Measurements from ENCODE around the gene ADAMTS10. TPM values are rescaled to one million over a fixed set of nuclear protein-coding genes. Genes with fewer than 3 reads are reported as not detected.

The ADAMTS10 gene
- total RNA-seq, 1 donor from 2014 or later, result 5.8 TPM

GRCh38 chr19:8630796-8631424 is 20.4 kb upstream of the ADAMTS10 start:
- H3F3A ChIP-seq (ENCODE audit: low read depth), result peaks cover 22% of the 10 kb centered on the region
- peak overlapping the region; percentile 40 for H2AFZ ChIP-seq (replicated peaks)
- Mint-ChIP-seq H3K9me3 (peaks cover 6% of the 10 kb centered on the region), H3K36me3 (no peaks in the 10 kb centered on the region), H3K27ac (peak overlapping the region; percentile 91), H3K27me3 (ENCODE audit: insufficient read depth, low read depth) (peaks cover 14% of the 10 kb centered on the region), H3K4me3 (peak overlapping the region; percentile 43), H3K4me1 (peaks cover 19% of the 10 kb centered on the region)
- H3K27me3 ChIP-seq, result no peaks in the 10 kb centered on the region
- H3K4me3 ChIP-seq, result no peak overlapping the region
- no peaks in the 10 kb centered on the region for H4K20me1 ChIP-seq (ENCODE audit: low read depth)
- peak overlapping the region; percentile 73 for H3K4me2 ChIP-seq
- H3K36me3 ChIP-seq, result no peaks in the 10 kb centered on the region
- peaks cover 19% of the 10 kb centered on the region for H3K4me1 ChIP-seq
- no peaks in the 10 kb centered on the region for H3K9me3 ChIP-seq (ENCODE audit: low read depth)
- no peaks in the 10 kb centered on the region for H3K79me2 ChIP-seq (ENCODE audit: low read depth)
- DNase-seq (ENCODE audit: low spot score), result peak; percentile 56
- H3K9ac ChIP-seq, result no peak overlapping the region
- H3K27ac ChIP-seq, result peak overlapping the region; percentile 75
- TF ChIP-seq EZH2phosphoT487 (IDR thresholded peaks at IDR 0.05) (no peak), EZH2 (IDR thresholded peaks at IDR 0.05) (no peak)
- TF ChIP-seq, protein P1, sequence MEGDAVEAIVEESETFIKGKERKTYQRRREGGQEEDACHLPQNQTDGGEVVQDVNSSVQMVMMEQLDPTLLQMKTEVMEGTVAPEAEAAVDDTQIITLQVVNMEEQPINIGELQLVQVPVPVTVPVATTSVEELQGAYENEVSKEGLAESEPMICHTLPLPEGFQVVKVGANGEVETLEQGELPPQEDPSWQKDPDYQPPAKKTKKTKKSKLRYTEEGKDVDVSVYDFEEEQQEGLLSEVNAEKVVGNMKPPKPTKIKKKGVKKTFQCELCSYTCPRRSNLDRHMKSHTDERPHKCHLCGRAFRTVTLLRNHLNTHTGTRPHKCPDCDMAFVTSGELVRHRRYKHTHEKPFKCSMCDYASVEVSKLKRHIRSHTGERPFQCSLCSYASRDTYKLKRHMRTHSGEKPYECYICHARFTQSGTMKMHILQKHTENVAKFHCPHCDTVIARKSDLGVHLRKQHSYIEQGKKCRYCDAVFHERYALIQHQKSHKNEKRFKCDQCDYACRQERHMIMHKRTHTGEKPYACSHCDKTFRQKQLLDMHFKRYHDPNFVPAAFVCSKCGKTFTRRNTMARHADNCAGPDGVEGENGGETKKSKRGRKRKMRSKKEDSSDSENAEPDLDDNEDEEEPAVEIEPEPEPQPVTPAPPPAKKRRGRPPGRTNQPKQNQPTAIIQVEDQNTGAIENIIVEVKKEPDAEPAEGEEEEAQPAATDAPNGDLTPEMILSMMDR (IDR thresholded peaks at IDR 0.05), result no peak

- H3K4me1 ChIP-seq, result peaks cover 19% of the 10 kb centered on the region
- H2AFZ ChIP-seq (replicated peaks), result peak within 1 kb of the TSS; percentile 40
- no peak within 1 kb of the TSS for H3K9ac ChIP-seq
- H3K4me3 ChIP-seq, result no peak within 1 kb of the TSS
- Mint-ChIP-seq H3K27ac (peak within 1 kb of the TSS; percentile 91), H3K4me1 (peaks cover 19% of the 10 kb centered on the region), H3K27me3 (ENCODE audit: insufficient read depth, low read depth) (peaks cover 14% of the 10 kb centered on the region), H3K36me3 (no peaks in the 10 kb centered on the region), H3K4me3 (peak within 1 kb of the TSS; percentile 43), H3K9me3 (peaks cover 6% of the 10 kb centered on the region)
- no peaks in the 10 kb centered on the region for H3K9me3 ChIP-seq (ENCODE audit: low read depth)
- TF ChIP-seq, protein P1 (IDR thresholded peaks at IDR 0.05), result no peak
- no peak for TF ChIP-seq EZH2phosphoT487 (IDR thresholded peaks at IDR 0.05)
- TF ChIP-seq EZH2 (IDR thresholded peaks at IDR 0.05), result no peak
- peaks cover 22% of the 10 kb centered on the region for H3F3A ChIP-seq (ENCODE audit: low read depth)
- peak within 1 kb of the TSS; percentile 75 for H3K27ac ChIP-seq
- H3K36me3 ChIP-seq, result no peaks in the 10 kb centered on the region
- H4K20me1 ChIP-seq (ENCODE audit: low read depth), result no peaks in the 10 kb centered on the region
- no peaks in the 10 kb centered on the region for H3K27me3 ChIP-seq
- DNase-seq (ENCODE audit: low spot score), result no peak
- H3K79me2 ChIP-seq (ENCODE audit: low read depth), result no peaks in the 10 kb centered on the region
- peak within 1 kb of the TSS; percentile 73 for H3K4me2 ChIP-seq
Measured at GRCh38 chr19:8629996-8630683, 19.6 kb upstream of the ADAMTS10 start, which contains the start of gene NFILZ. NFILZ (plus strand) TSS chr19:8630633; CDS start chr19:8676766, 46,133 bp downstream.

- DNase-seq (ENCODE audit: low spot score), result no peak
- Mint-ChIP-seq H3K27ac (peak overlapping the region; percentile 4), H3K36me3 (no peaks in the 10 kb centered on the region), H3K27me3 (ENCODE audit: insufficient read depth, low read depth) (peaks cover 14% of the 10 kb centered on the region), H3K4me3 (peak overlapping the region; percentile 26), H3K9me3 (peaks cover 6% of the 10 kb centered on the region), H3K4me1 (peaks cover 19% of the 10 kb centered on the region)
- peaks cover 22% of the 10 kb centered on the region for H3F3A ChIP-seq (ENCODE audit: low read depth)
- no peak overlapping the region for H3K27ac ChIP-seq
- no peak overlapping the region for H3K9ac ChIP-seq
- no peaks in the 10 kb centered on the region for H3K27me3 ChIP-seq
- no peak overlapping the region for H2AFZ ChIP-seq (replicated peaks)
- no peaks in the 10 kb centered on the region for H3K36me3 ChIP-seq
- no peak overlapping the region for H3K4me2 ChIP-seq
- no peak for TF ChIP-seq EZH2 (IDR thresholded peaks at IDR 0.05)
- no peak for TF ChIP-seq EZH2phosphoT487 (IDR thresholded peaks at IDR 0.05)
- TF ChIP-seq, protein P1 (IDR thresholded peaks at IDR 0.05), result no peak
- no peaks in the 10 kb centered on the region for H3K9me3 ChIP-seq (ENCODE audit: low read depth)
- no peak overlapping the region for H3K4me3 ChIP-seq
- H3K79me2 ChIP-seq (ENCODE audit: low read depth), result no peaks in the 10 kb centered on the region
- H4K20me1 ChIP-seq (ENCODE audit: low read depth), result no peaks in the 10 kb centered on the region
- peaks cover 19% of the 10 kb centered on the region for H3K4me1 ChIP-seq
Measured at GRCh38 chr19:8629184-8629583, 18.7 kb upstream of the ADAMTS10 start.
